ENCODE results near the gene SDC4.

SDC4 gene

GRCh38 chr20:45293041-45294002 is 54.9 kb downstream of the SDC4 start:
- peak; percentile 78 for DNase-seq

GRCh38 chr20:45292343-45292742 is 55.9 kb downstream of the SDC4 start:
- no peak for DNase-seq

- DNase-seq, result no peak
Measured at GRCh38 chr20:45291526-45291925, 56.7 kb downstream of the SDC4 start.

- DNase-seq, result peak; percentile 63
Measured at GRCh38 chr20:45290677-45291355, 57.4 kb downstream of the SDC4 start.

GRCh38 chr20:45289942-45290676 is 58.1 kb downstream of the SDC4 start:
- DNase-seq, result no peak

- no peak for DNase-seq
Measured at GRCh38 chr20:45288860-45289259, 59.4 kb downstream of the SDC4 start.

GRCh38 chr20:45288376-45288775 is 59.8 kb downstream of the SDC4 start:
- DNase-seq, result no peak

- no peak for DNase-seq
Measured at GRCh38 chr20:45283551-45284057, 64.6 kb downstream of the SDC4 start.

- no peak for DNase-seq
Measured at GRCh38 chr20:45282700-45283550, 65.3 kb downstream of the SDC4 start.

- DNase-seq, result no peak
Measured at GRCh38 chr20:45279992-45280391, 68.2 kb downstream of the SDC4 start.

GRCh38 chr20:45275338-45275737 is 72.9 kb downstream of the SDC4 start:
- no peak for DNase-seq

Data from activated CD4-positive, alpha-beta T cell treated with anti-CD3 and anti-CD28 coated beads, Interleukin-2, amount 50 U/mL, for 1 hour (primary cell).